Natural killer cell treated with Interleukin-12 subunit alpha and Interleukin-12 subunit beta and Interleukin-15 and Interleukin-18, amount 100 ng/mL, for 72 hours (primary cell): ENCODE results near the gene TEX22. TPM values are rescaled to one million over a fixed set of nuclear protein-coding genes. Genes with fewer than 3 reads are reported as not detected.

Experiments used
- ATAC-seq, 2 donors: fragments of 150-1000 bp; cut with Tn5 transposase in 1 of 2; sonication (Bioruptor Pico), chemical (Tn5 transposase) in 1 of 2; 2 replicates each; pipeline ENCODE4 v1.10.0; 2021
- DNase-seq: peaks from one replicate; pipeline ENCODE4 v3.0.0; 2022; ENCODE audit warnings: low spot score
- H3K27ac Mint-ChIP-seq, 2 donors: 1 replicate in 1 of 2; 2 replicates in 1 of 2; pipeline ENCODE4 v1.8.0; 2022; ENCODE audit warnings: mixed read lengths in 2 of 2, mild to moderate bottlenecking in 1 of 2, moderate library complexity in 1 of 2
- H3K27me3 Mint-ChIP-seq, 2 donors: 1 replicate in 1 of 2; 2 replicates in 1 of 2; pipeline ENCODE4 v1.8.0; 2022; ENCODE audit warnings: mixed read lengths in 2 of 2
- H3K36me3 Mint-ChIP-seq: one replicate; pipeline ENCODE4 v1.8.0; 2022; ENCODE audit warnings: mixed read lengths
- H3K4me1 Mint-ChIP-seq, 2 donors: 1 replicate in 1 of 2; 2 replicates in 1 of 2; pipeline ENCODE4 v1.8.0; 2022; ENCODE audit warnings: low read depth in 2 of 2, mixed read lengths in 2 of 2, mild to moderate bottlenecking in 1 of 2
- H3K4me3 Mint-ChIP-seq: one replicate; pipeline ENCODE4 v1.8.0; 2022; ENCODE audit warnings: mixed read lengths
- H3K9me3 Mint-ChIP-seq: 2 replicates; pipeline ENCODE4 v1.8.0; 2022; ENCODE audit warnings: mixed read lengths
- total RNA-seq, 2 donors: library from RNA; stranded (reverse); gene quantifications; one replicate each; pipeline ENCODE4 v1.2.3, GENCODE V29; 2022

TEX22 gene
- total RNA-seq, 2 donors from 2014 or later, result 2.7 to 3.7 TPM

DNA sequence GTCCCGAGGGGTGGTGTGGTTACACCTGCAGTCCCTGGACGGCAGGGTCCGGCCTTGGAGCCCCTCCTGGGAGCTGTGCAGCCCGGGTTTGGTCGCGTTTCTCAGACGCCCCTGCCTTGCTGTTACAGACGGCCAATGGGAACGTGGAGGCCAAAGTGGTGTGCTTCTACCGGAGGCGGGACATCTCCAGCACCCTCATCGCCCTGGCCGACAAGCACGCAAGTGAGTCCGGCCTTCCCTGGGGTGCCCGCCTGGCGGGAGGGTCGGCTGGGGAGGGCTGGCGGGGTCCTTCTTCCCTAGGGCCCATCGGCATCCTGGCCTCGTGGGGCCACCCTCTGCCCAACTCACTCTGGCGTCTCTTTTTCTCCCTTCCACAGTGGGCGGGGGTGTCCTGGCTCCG lies 47.0 kb downstream of the TEX22 start:
- no peak for ATAC-seq
- DNase-seq, result no peak
- Mint-ChIP-seq H3K36me3 (no peaks in the 10 kb centered on the region), H3K27ac (no peak overlapping the region), H3K9me3 (no peaks in the 10 kb centered on the region), H3K4me1 (peaks cover 5% of the 10 kb centered on the region in 2 donors), H3K4me3 (no peak overlapping the region), H3K27me3 (no peaks in the 10 kb centered on the region)

DNA sequence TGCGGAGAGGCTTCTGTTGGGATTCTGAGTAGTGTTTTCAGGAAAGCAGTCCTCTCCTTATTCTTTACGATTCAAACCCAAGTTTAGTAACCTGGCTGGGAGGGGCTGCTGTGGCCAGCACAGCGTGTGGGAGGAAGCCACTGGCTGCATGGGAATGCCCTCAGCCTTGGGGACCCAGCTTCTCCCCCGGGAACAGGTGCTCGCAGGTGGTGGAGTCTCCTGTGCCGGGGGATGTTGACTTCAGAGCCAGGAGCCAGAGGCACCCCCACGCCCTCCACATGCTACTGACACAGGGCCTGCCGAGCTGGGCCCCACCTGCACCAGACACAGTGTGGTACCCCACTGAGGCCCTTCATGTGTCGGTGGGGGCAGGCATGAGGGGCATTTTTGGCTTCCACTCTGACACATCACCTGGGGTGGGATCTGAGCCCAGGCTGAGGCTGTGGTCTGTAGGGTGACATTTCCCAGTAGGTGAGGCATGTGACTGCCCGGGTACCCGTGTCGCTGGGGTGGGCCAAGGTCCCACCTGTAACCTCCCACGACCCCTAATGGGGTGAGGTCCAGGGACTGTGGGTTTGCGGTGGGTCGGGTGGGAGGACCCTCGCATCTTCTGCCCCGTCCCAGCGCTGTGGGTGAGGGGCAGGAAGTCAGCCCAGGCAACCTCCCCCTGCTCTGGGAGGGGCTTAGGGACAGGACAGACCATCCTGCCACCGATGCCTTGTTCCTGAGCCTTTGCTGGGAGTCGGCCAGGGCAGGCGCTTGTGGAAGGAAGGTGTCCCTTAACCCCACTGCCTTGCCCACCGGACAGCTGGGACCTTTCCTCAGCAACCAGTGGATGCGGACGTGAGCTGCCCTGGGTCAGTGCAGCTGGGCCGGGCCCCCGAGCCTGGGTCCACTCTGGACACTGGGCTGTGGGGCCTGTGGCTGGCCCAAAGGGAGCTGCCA lies 47.8 kb downstream of the TEX22 start:
- H3K4me1 Mint-ChIP-seq, result peaks cover 5% of the 10 kb centered on the region in 2 donors
- no peaks in the 10 kb centered on the region for H3K36me3 Mint-ChIP-seq
- no peaks in the 10 kb centered on the region for H3K27me3 Mint-ChIP-seq
- H3K27ac Mint-ChIP-seq, result no peak overlapping the region
- no peak overlapping the region for H3K4me3 Mint-ChIP-seq
- DNase-seq (no peak), ATAC-seq (no peak)
- H3K9me3 Mint-ChIP-seq, result no peaks in the 10 kb centered on the region

DNA sequence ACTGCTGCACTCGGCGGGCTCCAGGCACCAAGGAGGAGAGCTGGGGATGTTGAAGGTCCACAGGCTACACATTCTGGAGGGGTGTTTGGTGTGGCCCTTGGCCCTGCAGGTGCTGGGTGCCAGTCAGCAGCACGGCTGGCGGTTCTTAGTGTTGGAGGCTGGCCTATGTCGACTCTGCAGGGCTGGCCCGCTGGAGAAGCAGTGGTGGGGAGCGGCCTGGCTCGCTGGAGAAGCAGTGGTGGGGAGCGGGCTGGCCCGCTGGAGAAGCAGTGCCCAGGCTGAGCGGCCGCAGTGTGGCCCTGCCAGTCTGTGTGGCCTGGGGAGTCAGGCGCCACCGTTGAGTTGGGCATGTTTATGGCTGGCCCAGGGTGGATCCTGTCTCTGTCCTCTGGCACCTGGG lies 48.6 kb downstream of the TEX22 start:
- DNase-seq (no peak), ATAC-seq (no peak)
- Mint-ChIP-seq H3K9me3 (no peaks in the 10 kb centered on the region), H3K4me3 (no peak overlapping the region), H3K36me3 (no peaks in the 10 kb centered on the region), H3K27ac (no peak overlapping the region), H3K4me1 (peaks cover under 1 to 2% of the 10 kb centered on the region in 2 donors), H3K27me3 (no peaks in the 10 kb centered on the region)

DNA sequence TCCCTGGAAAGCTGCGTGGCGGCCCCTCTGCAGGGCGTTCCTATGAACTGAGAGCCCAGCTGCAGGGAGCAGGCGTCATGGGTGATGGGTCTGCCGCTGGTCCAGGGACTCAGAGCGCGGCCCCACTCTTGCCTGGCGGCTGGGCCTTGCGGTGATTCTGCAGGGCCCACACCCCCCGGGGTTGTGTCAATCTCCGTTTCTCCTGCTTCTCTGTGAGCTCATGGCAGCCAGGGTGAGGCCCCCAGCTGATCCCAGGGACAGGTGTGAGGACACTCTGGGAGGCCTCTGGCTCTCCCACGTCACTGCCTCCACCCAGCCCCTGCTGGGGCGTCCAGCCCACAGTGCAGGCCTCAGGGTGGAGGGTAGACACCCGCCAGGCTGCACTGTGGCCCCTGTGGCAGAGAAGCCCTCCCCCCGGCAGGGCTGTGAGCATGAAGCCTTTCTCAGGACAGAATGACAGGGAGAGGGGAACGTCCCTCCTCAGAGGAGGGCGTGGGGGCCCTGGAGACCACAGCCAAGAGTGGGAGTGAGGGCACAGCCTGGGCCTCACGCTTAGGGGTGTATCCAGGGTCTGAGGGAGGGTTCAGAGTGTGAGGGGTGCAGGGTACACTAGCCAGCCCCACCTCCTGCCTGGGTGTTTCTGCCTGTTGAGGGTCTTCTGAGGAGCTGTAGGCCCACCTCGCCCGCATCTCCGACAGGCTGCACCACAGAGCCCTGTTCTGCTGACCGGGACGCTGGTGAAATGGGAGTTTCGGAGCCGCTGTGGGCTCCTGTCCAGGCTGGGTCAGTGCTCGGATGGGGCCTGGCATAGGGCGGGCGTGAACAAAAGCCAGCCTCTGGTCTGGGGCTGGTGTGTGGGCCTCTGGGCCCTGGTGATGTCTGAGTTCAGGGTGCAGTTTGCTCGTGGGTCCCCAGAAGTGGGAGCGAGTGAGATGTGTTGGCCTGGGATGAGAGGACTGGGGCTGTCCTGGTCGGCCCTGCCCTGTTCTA lies 49.6 kb downstream of the TEX22 start:
- Mint-ChIP-seq H3K27me3 (no peaks in the 10 kb centered on the region), H3K4me3 (no peak overlapping the region), H3K36me3 (peaks cover 4% of the 10 kb centered on the region), H3K27ac (no peak overlapping the region), H3K9me3 (no peaks in the 10 kb centered on the region), H3K4me1 (peaks cover 0 to 6% of the 10 kb centered on the region in 2 donors)
- DNase-seq (no peak), ATAC-seq (no peak)

DNA sequence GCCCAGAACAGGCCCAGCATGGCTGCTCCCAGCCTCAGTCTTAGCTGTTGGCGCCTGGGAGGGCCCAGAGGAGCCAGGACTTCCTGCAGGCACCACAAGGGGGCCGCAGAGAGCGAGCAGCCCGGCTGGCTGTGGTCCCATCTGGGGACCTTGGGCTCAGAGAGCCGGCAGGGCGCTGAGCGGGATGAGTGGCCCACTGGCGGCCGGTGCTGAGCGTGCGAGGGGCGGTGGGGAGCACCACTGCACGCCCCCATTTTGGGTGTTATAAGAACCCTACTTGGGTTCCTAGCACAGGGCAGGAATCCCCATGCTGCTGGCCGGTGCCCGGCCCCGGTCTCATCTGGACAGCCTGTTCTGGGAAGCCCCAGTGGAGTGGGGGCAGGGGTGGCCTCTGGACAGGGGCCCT lies 50.4 kb downstream of the TEX22 start:
- peak; percentile 61 to 78 for ATAC-seq
- Mint-ChIP-seq H3K36me3 (peaks cover 4% of the 10 kb centered on the region), H3K27ac (no peak overlapping the region)

DNA sequence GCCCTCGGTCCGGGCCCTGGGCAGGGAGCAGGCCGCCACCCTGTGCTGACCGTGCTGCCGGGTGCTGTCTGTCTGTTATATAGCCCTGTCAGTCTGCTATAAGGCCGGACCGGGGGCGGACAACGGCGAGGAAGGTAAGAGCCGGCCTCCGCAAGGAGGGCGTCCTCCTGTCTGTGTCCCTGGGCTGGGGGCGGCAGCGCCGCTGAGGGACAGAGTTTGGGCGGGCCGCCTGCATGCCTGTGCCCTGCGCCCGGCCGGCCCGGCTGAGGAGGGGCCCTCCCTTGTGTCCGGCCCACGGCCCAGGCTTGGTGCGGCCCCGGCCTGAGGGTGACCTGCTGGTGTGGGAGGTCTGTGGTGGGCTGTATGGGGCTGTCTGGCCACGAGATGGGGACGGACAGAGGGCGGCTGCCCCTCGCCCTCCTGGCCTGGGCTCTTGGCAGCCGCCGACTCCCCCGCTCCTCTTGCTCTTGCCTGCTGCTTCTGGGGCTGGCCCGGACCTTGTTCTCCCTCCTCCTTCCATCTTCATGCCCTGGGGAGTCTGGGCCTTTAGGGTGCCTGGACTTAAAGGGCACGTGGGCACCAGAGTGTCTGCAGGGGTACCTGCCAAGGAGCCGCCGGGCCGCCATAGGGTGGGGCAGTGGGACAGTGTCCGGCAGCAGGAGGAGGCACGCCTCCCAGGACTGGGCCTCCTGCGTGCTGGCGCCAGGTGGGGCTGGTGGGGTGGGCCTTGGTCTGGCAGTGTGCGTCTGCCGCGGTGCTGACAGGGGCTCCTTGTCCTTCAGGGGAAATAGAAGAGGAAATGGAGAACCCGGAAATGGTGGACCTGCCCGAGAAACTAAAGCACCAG lies 51.2 kb downstream of the TEX22 start:
- H3K36me3 Mint-ChIP-seq, result peaks cover 4% of the 10 kb centered on the region
- H3K4me3 Mint-ChIP-seq, result no peak overlapping the region
- peaks cover 0 to 8% of the 10 kb centered on the region in 2 donors for H3K4me1 Mint-ChIP-seq
- H3K27ac Mint-ChIP-seq, result no peak overlapping the region
- H3K9me3 Mint-ChIP-seq, result no peaks in the 10 kb centered on the region
- ATAC-seq (no peak), DNase-seq (no peak)
- H3K27me3 Mint-ChIP-seq, result no peaks in the 10 kb centered on the region

More for the DNA sequence above, 50.4 kb downstream of the TEX22 start:
- no peaks in the 10 kb centered on the region for H3K27me3 Mint-ChIP-seq
- H3K9me3 Mint-ChIP-seq, result no peaks in the 10 kb centered on the region
- peaks cover 0 to 8% of the 10 kb centered on the region in 2 donors for H3K4me1 Mint-ChIP-seq
- H3K4me3 Mint-ChIP-seq, result no peak overlapping the region
- no peak for DNase-seq

DNA sequence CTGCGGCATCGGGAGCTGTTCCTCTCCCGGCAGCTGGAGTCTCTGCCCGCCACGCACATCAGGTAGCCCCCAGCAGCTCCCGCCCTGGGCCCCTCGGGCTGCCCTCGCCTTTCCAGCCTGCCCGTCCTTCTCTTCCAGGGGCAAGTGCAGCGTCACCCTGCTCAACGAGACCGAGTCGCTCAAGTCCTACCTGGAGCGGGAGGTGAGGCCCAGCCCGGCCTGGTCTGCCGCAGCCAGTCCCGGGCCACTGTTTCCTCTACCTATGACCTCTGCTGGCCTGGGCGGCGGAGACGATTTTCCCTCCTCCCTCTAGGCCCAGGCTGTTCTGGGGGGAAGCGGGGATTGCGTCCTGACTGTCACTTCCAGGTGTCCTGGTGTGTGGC lies 51.8 kb downstream of the TEX22 start:
- Mint-ChIP-seq H3K27me3 (no peaks in the 10 kb centered on the region), H3K27ac (no peak overlapping the region), H3K9me3 (no peaks in the 10 kb centered on the region), H3K4me1 (peaks cover 0 to 8% of the 10 kb centered on the region in 2 donors), H3K4me3 (no peak overlapping the region), H3K36me3 (peaks cover 4% of the 10 kb centered on the region)
- DNase-seq (no peak), ATAC-seq (no peak)

DNA sequence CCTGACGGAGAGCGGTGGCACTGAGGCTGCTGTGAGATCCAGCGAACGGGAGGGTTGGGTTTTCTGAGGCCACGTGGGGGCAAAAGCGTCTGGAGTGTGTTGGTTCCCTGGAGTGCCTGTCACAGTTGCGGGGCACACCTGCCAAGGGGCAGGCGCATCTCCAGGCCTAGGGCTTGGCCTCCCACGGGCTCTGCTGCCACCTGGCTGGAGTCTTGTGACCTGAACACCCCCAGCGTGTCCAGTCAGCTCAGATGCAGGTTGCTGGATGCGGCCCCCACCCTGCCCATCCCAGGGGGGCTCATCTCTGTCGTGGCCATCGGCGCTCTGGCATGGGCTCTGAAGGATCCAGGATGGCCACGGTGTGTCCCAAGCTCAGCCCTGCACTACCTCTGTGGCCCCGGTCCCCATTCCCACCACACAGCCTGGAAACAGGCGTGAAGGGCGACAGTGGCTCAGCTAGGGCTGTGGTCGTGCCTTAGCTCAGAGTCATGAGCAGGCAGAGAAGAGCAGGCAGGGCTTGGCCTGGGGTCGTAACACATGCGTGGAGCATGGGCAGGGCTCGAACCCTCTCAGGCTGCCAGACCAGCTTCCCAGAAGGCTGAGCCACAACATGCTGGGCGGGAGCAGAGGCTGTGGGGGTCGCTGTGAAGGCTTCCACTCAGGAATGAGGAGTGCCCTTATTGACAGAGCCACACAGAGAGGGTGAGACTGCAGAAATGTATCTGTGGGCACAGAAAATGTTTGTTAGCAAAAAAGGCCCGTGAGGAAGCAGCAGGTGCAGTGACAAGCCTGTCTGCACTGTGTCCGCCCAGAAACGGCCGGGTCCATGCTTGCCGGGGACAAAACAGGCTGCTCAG lies 52.8 kb downstream of the TEX22 start:
- H3K4me1 Mint-ChIP-seq, result peaks cover 0 to 12% of the 10 kb centered on the region in 2 donors
- no peak for DNase-seq
- H3K27ac Mint-ChIP-seq, result no peak overlapping the region
- ATAC-seq, result no peak
- H3K9me3 Mint-ChIP-seq, result no peaks in the 10 kb centered on the region
- H3K36me3 Mint-ChIP-seq, result peaks cover 4% of the 10 kb centered on the region
- H3K4me3 Mint-ChIP-seq, result no peak overlapping the region
- H3K27me3 Mint-ChIP-seq, result no peaks in the 10 kb centered on the region

DNA sequence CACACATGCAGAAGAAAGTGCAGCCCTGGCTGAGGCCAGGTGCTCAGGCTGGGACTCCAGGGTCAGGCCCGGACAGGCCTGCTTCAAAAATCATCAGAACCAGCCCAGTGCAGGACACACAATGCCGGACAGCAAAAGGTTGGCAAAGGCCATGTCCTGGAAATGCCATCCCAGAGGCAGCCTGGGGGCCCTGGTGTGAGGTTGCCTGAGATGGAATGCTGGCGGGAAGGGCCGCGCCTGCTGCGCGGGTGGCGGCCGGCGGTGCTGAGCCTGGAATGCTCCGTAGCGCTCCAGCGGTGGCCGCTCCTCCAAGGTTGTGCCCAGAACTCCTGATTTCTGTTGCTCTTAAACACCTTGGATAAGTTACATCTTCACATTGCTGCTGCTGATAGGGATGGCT lies 54.6 kb downstream of the TEX22 start:
- no peaks in the 10 kb centered on the region for H3K9me3 Mint-ChIP-seq
- ATAC-seq (no peak), DNase-seq (no peak)
- no peak overlapping the region for H3K4me3 Mint-ChIP-seq
- H3K27me3 Mint-ChIP-seq, result no peaks in the 10 kb centered on the region
- peaks cover 4% of the 10 kb centered on the region for H3K36me3 Mint-ChIP-seq
- H3K4me1 Mint-ChIP-seq, result peaks cover 0 to 10% of the 10 kb centered on the region in 2 donors
- H3K27ac Mint-ChIP-seq, result no peak overlapping the region

DNA sequence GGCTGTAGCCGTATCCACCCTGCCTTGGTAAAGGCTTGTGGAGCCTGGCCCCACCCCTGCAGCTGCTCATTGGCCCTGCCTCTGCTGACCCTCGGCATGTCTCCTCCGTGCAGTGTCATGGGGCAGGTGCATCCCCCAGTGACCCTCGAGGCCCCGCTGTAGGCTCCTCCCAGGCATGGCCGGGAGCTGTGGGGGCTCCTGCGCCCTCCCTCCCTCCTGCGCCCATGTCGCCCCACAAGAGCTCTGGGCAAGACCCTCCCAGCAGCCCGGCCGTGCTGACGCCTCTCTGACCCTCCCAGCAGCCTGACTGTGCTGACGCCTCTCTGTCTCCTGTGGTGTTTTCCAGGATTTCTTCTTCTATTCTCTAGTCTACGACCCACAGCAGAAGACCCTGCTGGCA lies 55.5 kb downstream of the TEX22 start:
- H3K9me3 Mint-ChIP-seq, result no peaks in the 10 kb centered on the region
- no peaks in the 10 kb centered on the region for H3K27me3 Mint-ChIP-seq
- no peak for DNase-seq
- H3K4me3 Mint-ChIP-seq, result no peak overlapping the region
- peaks cover 0 to 10% of the 10 kb centered on the region in 2 donors for H3K4me1 Mint-ChIP-seq
- peaks cover 4% of the 10 kb centered on the region for H3K36me3 Mint-ChIP-seq
- no peak for ATAC-seq
- H3K27ac Mint-ChIP-seq, result no peak overlapping the region

DNA sequence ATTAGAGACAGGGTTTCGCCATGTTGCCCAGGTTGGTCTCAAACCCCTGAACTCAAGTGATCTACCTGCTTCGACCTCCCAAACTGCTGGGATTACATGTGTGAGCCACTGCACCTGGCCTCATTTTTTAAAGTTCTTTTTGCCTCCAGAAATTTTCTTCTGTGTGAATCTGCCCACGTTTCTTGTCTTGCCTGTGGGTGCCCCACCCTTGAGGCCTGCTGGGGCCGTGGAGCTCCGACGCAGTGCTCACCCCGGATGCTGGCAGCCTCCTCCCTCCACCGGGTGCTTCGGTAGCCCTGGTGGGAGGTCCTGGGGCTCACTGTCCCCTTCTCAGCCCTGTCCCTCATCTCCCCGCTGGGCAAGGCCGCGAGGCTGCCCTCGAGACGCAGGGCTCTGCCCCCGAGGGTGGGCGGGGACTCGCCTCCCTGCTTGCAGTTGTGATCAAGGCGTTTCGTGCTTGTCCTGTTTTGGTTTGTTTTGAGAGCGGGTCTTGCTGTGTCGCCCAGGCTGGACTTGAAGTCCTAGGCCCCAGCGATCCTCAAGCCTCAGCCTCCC lies 56.8 kb downstream of the TEX22 start:
- H3K36me3 Mint-ChIP-seq, result peaks cover 4% of the 10 kb centered on the region
- H3K4me3 Mint-ChIP-seq, result no peak overlapping the region
- no peak for DNase-seq
- H3K4me1 Mint-ChIP-seq, result peaks cover 0 to 10% of the 10 kb centered on the region in 2 donors
- no peak for ATAC-seq
- no peaks in the 10 kb centered on the region for H3K27me3 Mint-ChIP-seq
- no peak overlapping the region for H3K27ac Mint-ChIP-seq
- no peaks in the 10 kb centered on the region for H3K9me3 Mint-ChIP-seq
